Body of pancreas (tissue), 4 donors: ENCODE results near the gene PRPH2. TPM values are rescaled to one million over a fixed set of nuclear protein-coding genes. Genes with fewer than 3 reads are reported as not detected.

ENCODE experiments used
- ATAC-seq: fragments of 150-250 bp; one replicate; pipeline ENCODE4 v1.9.1; 2016
- DNase-seq, 4 donors: peaks; one replicate each; pipeline ENCODE4 v3.0.0-alpha.2; 2019
- H3K27ac ChIP-seq, 4 donors: fragments of 200-600 bp; sonication (generic); 1 replicate in 3 of 4; 2 replicates in 1 of 4; pipeline versions ENCODE4 v1.5.1 to v1.6.1; 2016 to 2019; ENCODE audit warnings: mild to moderate bottlenecking in 1 of 4, mixed read lengths in 1 of 4, moderate library complexity in 1 of 4
- H3K27me3 ChIP-seq, 2 donors: fragments of 200-600 bp; sonication (generic); one replicate each; pipeline ENCODE4 v1.6.0; 2016; ENCODE audit warnings: mild to moderate bottlenecking in 1 of 2
- H3K36me3 ChIP-seq, 2 donors: fragments of 200-600 bp; sonication (generic); replicated peaks in 1 of 2; 2 replicates each; pipeline ENCODE4 v1.5.1; 2016; ENCODE audit warnings: low read depth in 2 of 2; ENCODE audit not compliant: insufficient read depth in 1 of 2
- H3K4me1 ChIP-seq: fragments of 200-600 bp; sonication (generic); one replicate; pipeline ENCODE4 v1.6.0; 2016
- H3K4me3 ChIP-seq, 2 donors: fragments of 200-600 bp; sonication (generic); 1 replicate in 1 of 2; 2 replicates in 1 of 2; pipeline ENCODE4 v1.5.1; 2016 to 2019
- H3K9me3 ChIP-seq, 3 donors: fragments of 200-600 bp; sonication (generic); 1 replicate in 2 of 3; 2 replicates in 1 of 3; pipeline ENCODE4 v1.5.1; 2016
- CTCF ChIP-seq, 7 experiments: fragments of 450-650 bp in 4 of 7; fragments of 200-600 bp in 3 of 7; sonication (generic) in 3 of 7; IDR thresholded peaks; one replicate each; pipeline ENCODE4 v1.5.1; 2016 to 2019; ENCODE audit warnings: antibody characterized with exemption in 7 of 7
- POLR2A ChIP-seq, 3 donors: fragments of 450-650 bp; IDR thresholded peaks; one replicate each; pipeline ENCODE4 v1.6.1; 2016; ENCODE audit warnings: antibody characterized with exemption in 3 of 3, mild to moderate bottlenecking in 2 of 3
- WGBS, 2 donors: methylation state at CpG; one replicate each; pipeline ENCODE4 v1.1.5; 2017; 5-methylcytosine and 5-hydroxymethylcytosine counted together
- intact Hi-C: fragments of 100-400 bp; cut with DNase I; formaldehyde crosslinking; loops from one replicate; pipeline ENCODE4 v1.15.1; 2023
- small RNA-seq: library from RNA; depleted of rRNA; stranded (forward); fragments of <200 nt; gene quantifications from one replicate; pipeline ENCODE3, GENCODE V24; 2016
- total RNA-seq, 2 donors: library from RNA; depleted of rRNA; stranded (reverse); fragments of >200 nt; gene quantifications; one replicate each; pipeline ENCODE4 v1.1.0, GENCODE V29; 2016

Gene PRPH2
- total RNA-seq, 2 donors from 2014 or later: 1.0 to 4.3 TPM

- Histone ChIP-seq H3K36me3 (peaks cover 13 to 39% of the 10 kb centered on the region in 2 donors), H3K9me3 (no peaks in the 10 kb centered on the region), H3K4me1 (no peaks in the 10 kb centered on the region), H3K27me3 (no peaks in the 10 kb centered on the region), H3K4me3 (no peak overlapping the region), H3K27ac (no peak overlapping the region)
- intact Hi-C loops: no loop called here
- TF ChIP-seq CTCF (IDR thresholded peaks at IDR 0.05): no peak
- TF ChIP-seq POLR2A (IDR thresholded peaks at IDR 0.05): no peak
- 87 to 91% methylated on average over 5 of the region's 5 CpGs for WGBS, 2 donors
- ATAC-seq: no peak
- DNase-seq: no peak
Measured at GRCh38 chr6:42653851-42654250, 68.5 kb downstream of the PRPH2 start.

- ATAC-seq: no peak
- H3K27me3 ChIP-seq: no peaks in the 10 kb centered on the region
- H3K4me1 ChIP-seq: no peaks in the 10 kb centered on the region
- H3K9me3 ChIP-seq: no peaks in the 10 kb centered on the region
- TF ChIP-seq CTCF (IDR thresholded peaks at IDR 0.05): no peak
- TF ChIP-seq POLR2A (IDR thresholded peaks at IDR 0.05): no peak
- WGBS, 2 donors: 82% methylated on average over 5 of the region's 5 CpGs
- peaks cover 9 to 34% of the 10 kb centered on the region in 2 donors for H3K36me3 ChIP-seq
- no peak for DNase-seq
- intact Hi-C loops: no loop called here
- no peak overlapping the region for H3K4me3 ChIP-seq
- no peak overlapping the region for H3K27ac ChIP-seq
Measured at GRCh38 chr6:42652024-42652746, 70.2 kb downstream of the PRPH2 start.

Small RNA genes within 50 kb of the gene (small RNA-seq; reads per million reads assigned to genes)
- not detected for gene RNU6-890P

Other genes with a start within 250 kb of the PRPH2 start
- gene UBR2, start 158.6 kb downstream of the PRPH2 start, total RNA-seq: 10 to 100 TPM; 19.4 to 23.9 TPM
- gene TBCC, start 23.5 kb upstream of the PRPH2 start, total RNA-seq: 10 to 100 TPM; 14.5 to 25.4 TPM
- 1 to 10 TPM; 6.9 to 8.6 TPM for gene BICRAL, start 59.5 kb upstream of the PRPH2 start, total RNA-seq
- 10 to 100 TPM; 42.2 to 56.3 TPM for gene RPL7L1, start 157.0 kb upstream of the PRPH2 start, total RNA-seq
- not detected for gene PTCRA, start 193.5 kb upstream of the PRPH2 start, total RNA-seq
- 10 to 100 TPM; 50.8 to 74.7 TPM for gene CNPY3, start 206.9 kb upstream of the PRPH2 start, total RNA-seq
- 100 to 1,000 TPM in 1 of 2 donors, 10 to 100 TPM in 1; 67.2 to 630 TPM for gene GNMT, start 238.2 kb upstream of the PRPH2 start, total RNA-seq